ENCODE results near the gene TRAPPC2L. TPM values are rescaled to one million over a fixed set of nuclear protein-coding genes. Genes with fewer than 3 reads are reported as not detected.

The TRAPPC2L gene
- total and polyA plus RNA-seq, 2 of the 13 experiments (the other 11 are each of a cell fraction or from before 2014, with no cell fraction given) = 96.3 to 107 TPM

- no peaks in the 10 kb centered on the region for H4K20me1 ChIP-seq (ENCODE audit: insufficient read depth, low read length)
- no peaks in the 10 kb centered on the region for H3K27me3 ChIP-seq (ENCODE audit: control insufficient read depth in 1 of 2, insufficient read depth in 2 of 2, low read length in 2 of 2)
- BruUV-seq (replicated peaks) = no TSS peak
- in situ Hi-C loops (cut with HindIII; ENCODE audit: extremely low pct_ligation_motif_present, low pct_unique_long_range_greater_than_20kb) = no loop called here
- TF ChIP-seq ZBTB20 (CRISPR knock-in tag; IDR thresholded peaks at IDR 0.05; ENCODE audit: borderline replicate concordance, low read depth) (no peak), ZNF646 (CRISPR knock-in tag; IDR thresholded peaks at IDR 0.05) (no peak), NFE2 (CRISPR knock-in tag; IDR thresholded peaks at IDR 0.05) (no peak), ZNF30 (CRISPR knock-in tag; IDR thresholded peaks at IDR 0.05) (no peak), MTF2 (CRISPR knock-in tag; IDR thresholded peaks at IDR 0.05; ENCODE audit: borderline replicate concordance) (no peak), ZBTB14 (CRISPR knock-in tag; IDR thresholded peaks at IDR 0.05) (no peak), ZBTB43 (CRISPR knock-in tag; conservative IDR thresholded peaks at IDR 0.05) (no peak), HHEX (CRISPR knock-in tag; IDR thresholded peaks at IDR 0.05) (no peak), ONECUT2 (CRISPR knock-in tag; IDR thresholded peaks at IDR 0.05) (no peak)
- no peak overlapping the region for H3K4me3 ChIP-seq (replicated peaks in 1 of 3; ENCODE audit: insufficient read depth in 1 of 3, low read depth in 2 of 3, low read length in 3 of 3)
- intact Hi-C loops (cut with micrococcal nuclease; ENCODE audit: unreplicated experiment) = no loop called here
- H3K79me2 ChIP-seq (ENCODE audit: insufficient read depth, low read length) = no peaks in the 10 kb centered on the region
- DNase-seq (ENCODE audit: low spot score) (no peak), FAIRE-seq (no peak), ATAC-seq (no peak)
- no peaks in the 10 kb centered on the region for H3K9me3 ChIP-seq (ENCODE audit: low read length)
- WGBS (ENCODE audit: low lambda C conversion rate) = 90% methylated on average over 13 of the region's 21 CpGs
- ChIA-PET POLR2A (no interaction called here), CTCF (ENCODE audit: low intra/inter-chr PET ratio, low total read pairs) (no interaction called here)
- H3K9ac ChIP-seq (ENCODE audit: insufficient read depth, low read depth, low read length) = no peak overlapping the region
- H3K4me1 ChIP-seq (ENCODE audit: insufficient read depth, low read length) = 0 out of 2 replicates have a peak, but pooled peaks cover 7% of the 10 kb centered on the region
- no peak overlapping the region for H2AFZ ChIP-seq (ENCODE audit: low read length)
- no peak overlapping the region for H3K27ac ChIP-seq (ENCODE audit: extremely low read length, insufficient read depth, low read length)
- no peaks in the 10 kb centered on the region for H3K36me3 ChIP-seq (replicated peaks in 1 of 2; ENCODE audit: control insufficient read depth in 1 of 2, insufficient read depth in 2 of 2, low read length in 2 of 2)
- no peak overlapping the region for H3K4me2 ChIP-seq (ENCODE audit: low read depth, low read length)
Measured at GRCh38 chr16:88827727-88828126, 29.2 kb upstream of the TRAPPC2L start.

Measured in HepG2 (cell line).